MCF 10A (cell line): ENCODE results near the gene SECTM1. TPM values are rescaled to one million over a fixed set of nuclear protein-coding genes. Genes with fewer than 3 reads are reported as not detected.

ENCODE experiments used
- BruUV-seq: library from RNA; stranded (reverse); fragments of 400-500 nt; replicated peaks from 2 replicates; lab custom pipeline; 2021; lab: Mats Ljungman, UMichigan
- CTCF ChIA-PET: fragments of 300-600 bp; sonication (Branson Sonifier 250); formaldehyde crosslinking; extraction: SDS; loops from one replicate; lab custom pipeline; 2021; ENCODE audit warnings: antibody characterized with exemption, inconsistent platforms; lab: Yijun Ruan, JAX
- POLR2A ChIA-PET: fragments of 300-600, 350-650 bp; sonication (Branson Sonifier 250); formaldehyde crosslinking; extraction: SDS; loops from one replicate; lab custom pipeline; 2020; ENCODE audit warnings: antibody characterized with exemption, inconsistent platforms; lab: Yijun Ruan, JAX
- DNase-seq: peaks from one replicate; pipeline ENCODE4 v3.0.0-alpha.2; 2018; ENCODE audit not compliant: unreplicated experiment
- H3K27ac Mint-ChIP-seq: one replicate; pipeline ENCODE4 v1.8.0; 2022; ENCODE audit warnings: mild to moderate bottlenecking, low read depth, mixed read lengths; ENCODE audit not compliant: unreplicated experiment
- H3K27me3 Mint-ChIP-seq: one replicate; pipeline ENCODE4 v1.8.0; 2022; ENCODE audit warnings: mixed read lengths; ENCODE audit not compliant: insufficient read depth, unreplicated experiment
- H3K36me3 Mint-ChIP-seq: one replicate; pipeline ENCODE4 v1.8.0; 2022; ENCODE audit warnings: mild to moderate bottlenecking, moderate library complexity, mixed read lengths; ENCODE audit not compliant: insufficient read depth, unreplicated experiment
- H3K4me1 Mint-ChIP-seq: one replicate; pipeline ENCODE4 v1.8.0; 2022; ENCODE audit warnings: mixed read lengths; ENCODE audit not compliant: insufficient read depth, unreplicated experiment
- H3K4me3 Mint-ChIP-seq: one replicate; pipeline ENCODE4 v1.8.0; 2022; ENCODE audit warnings: mild to moderate bottlenecking, moderate library complexity, mixed read lengths; ENCODE audit not compliant: unreplicated experiment
- H3K9me3 Mint-ChIP-seq: one replicate; pipeline ENCODE4 v1.8.0; 2022; ENCODE audit warnings: mixed read lengths; ENCODE audit not compliant: unreplicated experiment
- CTCF ChIP-seq: fragments of 200-600 bp; IDR thresholded peaks from one replicate; pipeline ENCODE4 v1.8.0; 2022; ENCODE audit warnings: antibody characterized with exemption, mild to moderate bottlenecking; ENCODE audit not compliant: unreplicated experiment
- intact Hi-C: fragments of 100-400 bp; cut with micrococcal nuclease; formaldehyde crosslinking; loops from 2 replicates; pipeline ENCODE4 v1.14.1; 2022
- total RNA-seq: library from RNA; stranded (reverse); gene quantifications from 2 replicates; pipeline ENCODE4 v1.2.3, GENCODE V29; 2022

Gene SECTM1
- total RNA-seq, 1 experiment from 2014 or later = 13.4 TPM

GRCh38 chr17:82297714-82298537, 35.6 kb downstream of the SECTM1 start:
- no TSS peak for BruUV-seq
- peak; percentile 98 for DNase-seq
- peak overlapping the region; percentile 98 for H3K27ac Mint-ChIP-seq
- POLR2A ChIA-PET = interaction anchor here (0.7 to 3.8 kb wide), 41 partner anchors 10 to 577 kb away, joined by 3 to 88 read pairs (median 5); partner anchors contain the start of genes CCDC57, CD7, CSNK1D and FOXK2
- no peaks in the 10 kb centered on the region for H3K27me3 Mint-ChIP-seq
- intact Hi-C loops = loop anchor here (1.0 kb wide), 1 partner anchor 52 kb away; no protein-coding TSS in a partner anchor
- CTCF ChIA-PET = interaction anchor here (0.6 to 2.8 kb wide), 9 partner anchors 11 to 253 kb away, joined by 3 to 14 read pairs (median 3); no protein-coding TSS in a partner anchor
- peaks cover 56% of the 10 kb centered on the region for H3K4me1 Mint-ChIP-seq
- TF ChIP-seq CTCF = no peak
- H3K9me3 Mint-ChIP-seq = no peaks in the 10 kb centered on the region
- peak overlapping the region; percentile 92 for H3K4me3 Mint-ChIP-seq
- peaks cover 5% of the 10 kb centered on the region for H3K36me3 Mint-ChIP-seq

- TF ChIP-seq CTCF = no peak
- peak; percentile 96 for DNase-seq
- peak overlapping the region; percentile 98 for H3K27ac Mint-ChIP-seq
- ChIA-PET CTCF (interaction anchor here (0.7 to 1.4 kb wide), 4 partner anchors 9 to 254 kb away, joined by 3 to 5 read pairs (median 4); no protein-coding TSS in a partner anchor), POLR2A (interaction anchor here (0.6 to 3.8 kb wide), 33 partner anchors 9 to 712 kb away, joined by 3 to 88 read pairs (median 6); partner anchors contain the start of genes CCDC57, CD7, CSNK1D and SECTM1)
- BruUV-seq = TSS peak; percentile 39
- H3K4me3 Mint-ChIP-seq = peak overlapping the region; percentile 92
- intact Hi-C loops = loop anchor here (1.0 kb wide), 1 partner anchor 51 kb away; no protein-coding TSS in a partner anchor
- H3K9me3 Mint-ChIP-seq = no peaks in the 10 kb centered on the region
- H3K27me3 Mint-ChIP-seq = no peaks in the 10 kb centered on the region
- H3K4me1 Mint-ChIP-seq = peaks cover 56% of the 10 kb centered on the region
- peaks cover 5% of the 10 kb centered on the region for H3K36me3 Mint-ChIP-seq
Measured at GRCh38 chr17:82297280-82297713, 36.3 kb downstream of the SECTM1 start.

- peak overlapping the region; percentile 92 for H3K4me3 Mint-ChIP-seq
- peak overlapping the region; percentile 98 for H3K27ac Mint-ChIP-seq
- no peaks in the 10 kb centered on the region for H3K9me3 Mint-ChIP-seq
- ChIA-PET CTCF (interaction anchor here (0.6 to 1.3 kb wide), 3 partner anchors 9 to 372 kb away, joined by 3 to 4 read pairs (median 4); no protein-coding TSS in a partner anchor), POLR2A (interaction anchor here (0.6 to 3.8 kb wide), 25 partner anchors 9 to 711 kb away, joined by 3 to 88 read pairs (median 7); partner anchors contain the start of genes CCDC57, CD7, CSNK1D and SECTM1)
- peaks cover 56% of the 10 kb centered on the region for H3K4me1 Mint-ChIP-seq
- peak; percentile 62 for DNase-seq
- no peak for TF ChIP-seq CTCF
- H3K36me3 Mint-ChIP-seq = peaks cover 5% of the 10 kb centered on the region
- BruUV-seq = no TSS peak
- intact Hi-C loops = loop anchor here (1.0 kb wide), 1 partner anchor 50 kb away; no protein-coding TSS in a partner anchor
- H3K27me3 Mint-ChIP-seq = no peaks in the 10 kb centered on the region
Measured at GRCh38 chr17:82296511-82297279, 36.9 kb downstream of the SECTM1 start.
